GM19025 (cell line): ENCODE results near the gene CPNE7.
"Not testable (repeated sequence)": the region's sequence is repeated elsewhere in the genome, so short reads cannot be mapped to it uniquely, and the experiment has no call there.

Experiments
- ATAC-seq: cut with Tn5 transposase; IDR thresholded peaks from one replicate; pipeline ENCODE4 v1.9.1; 2021; ENCODE audit warnings: mild to moderate bottlenecking, low read depth, moderate library complexity; ENCODE audit not compliant: unreplicated experiment

Gene CPNE7

DNA sequence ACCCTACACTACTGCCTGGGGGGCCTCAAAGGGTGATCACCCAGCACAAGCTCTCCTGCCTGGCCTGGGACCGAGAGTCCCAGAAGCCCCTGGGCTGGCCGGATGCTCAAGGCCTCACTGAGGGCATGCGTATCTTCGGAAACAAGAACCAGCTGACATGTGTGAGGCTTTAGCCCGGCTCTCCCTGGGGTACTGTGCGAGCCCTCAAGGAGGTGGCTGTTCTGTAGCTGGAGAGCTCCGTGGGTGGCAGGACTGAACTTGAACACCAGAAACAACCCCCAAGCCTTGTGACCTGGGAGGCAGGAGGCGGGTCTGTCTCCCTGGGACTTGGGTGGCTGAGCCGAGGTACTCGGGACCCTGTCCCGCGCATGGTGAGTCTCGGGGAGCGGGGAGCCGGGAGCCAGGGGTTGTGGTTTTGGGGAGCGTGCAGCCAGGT, 44.9 kb downstream of the CPNE7 start:
- ATAC-seq: no peak

DNA sequence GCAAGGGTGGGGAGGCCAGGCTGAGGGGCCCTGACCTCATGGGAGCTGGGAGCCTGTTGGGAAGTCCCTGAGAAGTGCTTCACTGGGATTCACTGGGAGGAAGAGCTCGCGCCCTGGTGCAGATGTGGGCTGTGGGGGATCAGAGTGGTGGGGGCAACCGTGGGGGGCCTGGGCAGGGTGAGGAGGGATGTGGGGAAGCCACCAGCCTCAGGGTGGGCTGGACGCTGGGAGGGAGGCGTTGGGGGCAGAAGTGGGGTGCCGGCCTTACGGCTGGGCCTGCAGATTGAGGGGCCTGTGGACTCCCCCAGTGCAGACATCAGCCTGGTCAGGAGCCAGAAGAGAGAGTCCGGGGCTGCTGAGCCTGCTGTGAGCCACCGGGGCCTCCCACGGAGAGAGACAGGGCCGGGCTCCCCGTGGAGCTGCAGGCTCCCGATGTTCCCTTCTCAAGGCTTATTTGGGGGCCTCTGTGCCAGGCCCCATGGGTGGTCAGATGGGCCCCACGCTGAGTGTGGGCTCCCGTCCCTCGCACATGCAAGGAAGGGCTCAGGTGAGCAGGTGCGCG, 45.7 kb downstream of the CPNE7 start:
- no peak for ATAC-seq

DNA sequence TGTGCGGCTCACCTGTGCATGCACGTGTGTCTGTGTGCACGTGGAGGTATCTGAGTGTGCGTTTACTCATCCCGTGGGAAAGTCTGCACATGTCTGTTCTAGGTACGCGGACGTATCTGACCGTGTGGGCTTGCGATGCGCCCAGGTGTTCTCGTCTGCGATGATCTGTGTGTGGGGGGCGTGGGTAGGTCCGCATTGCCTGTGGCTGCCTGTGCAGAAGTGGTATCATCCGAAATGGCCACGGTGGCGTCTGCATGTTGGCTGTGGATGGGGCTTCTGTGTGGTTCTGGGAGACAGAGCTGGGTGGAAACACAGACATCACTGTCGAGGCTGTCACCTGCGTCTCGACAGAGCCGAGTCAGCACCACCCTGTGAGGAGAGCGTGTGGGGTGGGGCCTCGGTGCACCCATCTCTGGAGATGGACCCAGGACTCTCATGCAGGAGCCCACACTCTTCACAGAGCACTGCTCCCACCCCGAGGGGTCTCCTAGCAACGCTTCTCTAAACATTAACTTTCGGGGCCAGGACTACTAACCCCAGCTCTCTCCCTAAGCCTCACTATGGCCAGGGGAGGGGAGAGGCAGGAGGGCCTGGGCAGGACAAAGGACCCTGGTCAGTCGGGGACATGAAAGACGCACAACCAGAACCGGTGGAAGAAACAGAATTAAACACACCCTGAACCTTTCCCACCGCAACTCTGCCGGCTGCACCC, 46.3 kb downstream of the CPNE7 start:
- ATAC-seq: no peak

DNA sequence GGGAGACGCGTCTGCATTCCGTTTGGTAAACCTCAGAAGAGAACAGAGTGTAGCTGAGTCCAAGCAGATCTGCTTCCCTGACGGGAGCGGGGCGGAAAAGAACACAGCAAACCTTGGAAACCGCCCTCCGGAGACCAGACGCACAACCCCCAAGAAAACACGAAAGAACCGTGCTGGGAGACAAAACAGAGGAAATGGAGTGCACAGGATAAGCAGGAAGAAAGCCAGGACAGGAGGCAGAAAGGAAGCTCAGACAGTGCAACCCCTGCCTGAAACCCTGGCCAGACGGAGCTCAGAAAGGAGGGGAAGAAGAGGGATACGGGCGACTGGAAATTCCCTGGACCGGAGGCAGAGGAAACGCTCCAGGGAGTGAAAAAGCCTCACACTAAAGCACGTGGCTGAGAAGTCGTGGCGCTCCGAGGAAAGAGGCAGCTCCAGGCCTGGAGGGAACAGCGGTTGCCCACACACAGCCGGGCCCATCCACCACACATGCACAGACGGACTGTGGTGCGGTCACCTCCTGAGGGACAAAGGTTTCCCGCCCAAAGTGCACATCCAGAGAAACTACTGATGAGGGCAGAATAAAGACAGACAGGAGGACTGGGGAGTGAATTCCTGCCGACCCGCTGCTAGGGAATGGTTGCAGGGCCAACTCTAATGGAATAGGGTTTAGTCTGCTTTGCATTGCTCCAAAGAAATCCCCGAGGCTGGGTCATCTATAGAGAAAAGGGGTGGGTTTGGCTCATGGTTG, 48.1 kb downstream of the CPNE7 start:
- ATAC-seq: no peak

DNA sequence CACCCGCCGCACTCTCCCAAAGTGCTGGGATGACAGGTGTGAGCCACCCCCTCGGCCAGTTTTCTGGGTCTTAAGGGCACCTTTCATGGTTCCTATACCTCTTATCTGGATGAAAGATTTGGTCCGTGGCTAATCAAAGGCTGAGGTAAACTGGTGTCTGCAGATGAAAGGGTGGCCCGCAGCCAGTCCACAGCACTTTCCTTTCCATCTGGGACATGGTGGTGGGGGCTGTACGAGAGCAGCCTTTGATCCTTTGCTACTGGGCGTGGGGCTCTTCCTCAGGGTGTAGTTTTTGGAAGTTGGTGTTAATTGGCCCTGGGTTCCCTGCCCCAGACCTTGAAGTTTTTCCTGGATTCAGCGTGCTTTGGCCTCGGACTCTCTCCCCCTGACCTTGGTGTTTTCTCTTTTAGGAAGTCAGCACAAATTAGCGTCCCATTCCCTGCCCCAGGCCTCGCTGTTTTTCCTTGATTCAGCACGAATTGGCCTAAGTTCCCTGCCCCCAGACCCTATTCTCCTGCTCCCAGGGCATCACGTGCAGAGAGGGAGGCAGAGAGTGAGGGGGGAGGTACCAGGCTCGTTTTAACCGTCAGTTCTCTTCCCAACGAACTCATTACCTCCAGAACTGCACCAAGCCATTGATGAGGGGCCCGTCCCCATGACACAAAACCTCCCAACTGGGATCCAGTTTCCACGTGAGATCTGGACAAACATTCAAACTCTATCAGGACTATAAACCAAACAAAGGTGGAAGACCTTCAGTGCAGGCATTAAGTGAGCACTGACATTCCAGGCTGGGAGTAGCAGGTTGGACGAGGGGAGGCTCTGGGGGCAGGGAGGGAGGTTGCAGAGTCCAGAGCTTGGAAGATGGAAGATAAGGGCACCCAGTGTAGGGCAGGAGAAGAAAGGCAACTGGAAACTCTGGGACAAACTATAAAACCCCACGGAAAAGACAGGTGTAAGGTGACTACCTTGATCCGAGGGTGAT, 49.5 kb downstream of the CPNE7 start:
- no peak for ATAC-seq

DNA sequence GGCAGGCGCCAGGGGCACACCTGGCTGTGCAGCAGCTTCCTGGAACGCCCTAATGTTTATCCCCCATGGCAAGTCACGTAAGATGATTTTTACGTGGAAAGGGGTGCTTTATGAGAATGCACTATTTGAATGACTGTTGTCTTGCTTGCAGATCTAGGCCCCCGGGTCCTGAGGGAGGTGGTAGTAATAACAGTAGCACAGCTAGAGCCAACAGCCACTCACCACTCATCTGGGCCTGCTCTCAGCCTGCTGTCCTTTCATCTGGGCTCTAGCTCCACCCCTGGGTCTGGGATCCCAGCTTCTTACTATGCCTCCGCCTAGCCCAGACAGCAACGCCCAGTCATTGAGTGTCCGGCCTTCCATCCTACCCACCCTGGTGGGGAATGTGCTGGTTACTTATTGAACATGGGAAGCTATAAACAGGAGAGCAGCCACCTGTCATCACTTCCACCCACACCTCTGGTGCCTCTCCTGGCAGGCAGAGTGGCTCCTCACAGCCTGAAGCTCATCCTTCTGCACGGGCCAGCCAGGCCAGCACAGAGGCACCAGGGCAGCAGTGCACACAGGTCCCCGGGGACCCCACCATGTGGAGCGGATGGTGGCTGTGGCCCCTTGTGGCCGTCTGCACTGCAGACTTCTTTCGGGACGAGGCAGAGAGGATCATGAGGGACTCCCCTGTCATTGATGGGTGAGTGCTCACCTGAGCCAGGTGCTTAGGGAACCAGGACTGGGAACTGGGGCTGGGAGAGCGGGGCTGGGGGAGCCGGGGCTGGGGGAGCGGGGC, 54.5 kb downstream of the CPNE7 start:
- no peak for ATAC-seq

DNA sequence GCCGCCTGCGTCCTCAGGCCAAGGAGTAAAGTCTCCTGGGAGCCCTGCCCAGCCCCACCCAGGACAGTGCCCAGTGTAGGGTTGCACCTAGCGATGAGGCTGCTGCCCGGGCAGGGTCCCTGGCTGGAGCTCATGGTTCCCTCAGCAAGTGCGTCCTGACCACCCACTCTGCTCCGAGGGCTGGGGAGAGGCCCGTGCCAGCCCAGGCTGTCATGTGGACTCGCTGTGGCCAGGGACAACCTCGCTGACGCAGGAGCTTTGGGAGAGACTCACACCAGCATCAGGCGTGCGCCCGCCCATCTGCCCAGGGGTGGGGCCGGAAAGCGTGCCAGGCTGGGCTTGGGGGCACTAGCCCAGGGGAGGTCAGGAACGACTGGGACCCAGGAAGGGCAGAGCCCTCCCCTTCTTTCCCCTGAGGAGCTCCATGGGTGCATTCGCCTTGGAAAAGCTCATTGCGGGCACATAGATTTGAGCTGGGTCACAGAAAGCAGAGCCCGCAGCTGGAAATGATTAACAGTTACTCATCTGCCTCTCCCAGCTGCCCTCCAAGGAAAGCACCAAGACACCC, 57.6 kb downstream of the CPNE7 start:
- ATAC-seq: no peak

DNA sequence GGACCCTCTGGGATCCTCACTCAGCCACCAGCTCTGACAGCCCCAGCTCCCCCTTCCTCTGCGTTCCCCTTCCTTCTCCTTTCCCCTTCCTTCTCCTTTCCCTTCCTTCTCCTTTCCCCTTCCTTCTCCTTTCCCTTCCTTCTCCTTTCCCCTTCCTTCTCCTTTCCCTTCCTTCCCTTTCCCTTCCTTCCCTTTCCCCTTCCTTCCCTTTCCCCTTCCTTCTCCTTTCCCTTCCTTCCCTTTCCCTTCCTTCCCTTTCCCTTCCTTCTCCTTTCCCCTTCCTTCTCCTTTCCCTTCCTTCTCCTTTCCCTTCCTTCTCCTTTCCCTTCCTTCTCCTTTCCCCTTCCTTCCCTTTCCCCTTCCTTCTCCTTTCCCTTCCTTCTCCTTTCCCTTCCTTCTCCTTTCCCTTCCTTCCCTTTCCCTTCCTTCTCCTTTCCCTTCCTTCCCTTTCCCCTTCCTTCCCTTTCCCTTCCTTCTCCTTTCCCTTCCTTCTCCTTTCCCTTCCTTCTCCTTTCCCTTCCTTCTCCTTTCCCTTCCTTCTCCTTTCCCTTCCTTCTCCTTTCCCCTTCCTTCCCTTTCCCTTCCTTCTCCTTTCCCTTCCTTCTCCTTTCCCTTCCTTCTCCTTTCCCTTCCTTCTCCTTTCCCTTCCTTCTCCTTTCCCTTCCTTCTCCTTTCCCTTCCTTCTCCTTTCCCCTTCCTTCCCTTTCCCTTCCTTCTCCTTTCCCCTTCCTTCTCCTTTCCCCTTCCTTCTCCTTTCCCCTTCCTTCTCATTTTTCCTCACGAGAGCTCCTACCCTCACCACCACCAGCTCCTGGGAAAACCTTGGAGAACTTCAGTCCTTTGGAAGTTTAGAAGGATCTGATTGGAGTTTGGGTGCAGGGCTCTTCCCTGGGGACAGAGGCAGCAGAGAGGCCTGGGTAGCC, 59.2 kb downstream of the CPNE7 start:
- not testable (repeated sequence) for ATAC-seq

DNA sequence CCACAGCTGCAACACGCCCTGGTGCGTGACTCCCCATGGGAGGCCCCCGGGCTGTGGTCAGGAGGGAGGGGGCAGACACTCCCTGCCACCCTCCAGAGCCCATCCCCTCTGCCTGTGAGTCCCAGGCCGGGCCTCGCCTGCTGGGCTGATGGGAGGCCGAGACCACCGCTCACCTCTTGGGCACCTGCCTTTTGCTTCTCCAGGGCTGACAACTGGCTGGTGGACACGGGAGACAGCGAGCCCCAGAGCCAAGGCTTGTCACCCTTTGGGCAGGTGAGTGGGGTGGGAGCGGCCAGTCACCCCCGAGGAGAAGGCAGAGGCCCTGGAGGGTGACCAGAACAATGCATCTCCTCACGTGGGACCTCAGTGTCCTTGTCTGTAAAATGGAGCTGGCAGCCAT, 61.1 kb downstream of the CPNE7 start:
- no peak for ATAC-seq

DNA sequence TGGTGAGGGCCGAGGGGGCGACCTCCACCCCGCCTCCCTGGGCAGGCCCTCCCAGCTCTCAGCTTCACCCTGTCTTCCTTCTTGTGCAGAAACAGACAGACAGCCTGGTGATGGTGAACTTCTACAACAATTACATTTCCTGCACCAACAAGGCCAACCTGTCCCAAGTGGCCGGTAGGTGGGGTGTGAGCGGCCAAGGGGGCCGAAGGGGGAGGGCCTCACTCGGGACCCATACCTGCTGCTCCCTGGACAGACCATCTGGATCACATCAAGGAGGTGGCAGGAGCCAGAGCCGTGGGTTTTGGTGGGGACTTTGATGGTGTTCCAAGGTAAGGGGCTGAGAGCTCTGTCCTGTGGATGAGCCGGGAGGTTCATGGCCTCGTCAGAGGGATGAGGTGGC, 61.8 kb downstream of the CPNE7 start:
- no peak for ATAC-seq

DNA sequence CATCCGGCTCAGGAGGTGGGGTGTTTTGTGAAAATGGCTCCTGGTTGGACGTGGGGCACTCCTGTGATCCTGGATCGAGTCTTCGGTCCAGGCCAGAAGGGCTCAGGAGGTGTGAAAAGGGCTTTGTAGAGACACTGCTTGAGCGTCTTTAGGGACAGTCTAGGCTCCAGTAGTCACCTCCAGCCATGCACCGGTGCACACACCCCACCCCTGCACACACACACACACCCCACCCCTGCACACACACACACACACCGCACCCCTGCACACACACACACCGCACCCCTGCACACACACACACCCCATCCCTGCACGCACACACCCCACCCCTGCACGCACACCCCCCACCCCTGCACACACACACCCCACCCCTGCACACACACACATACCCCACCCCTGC, 62.9 kb downstream of the CPNE7 start:
- ATAC-seq: no peak

DNA sequence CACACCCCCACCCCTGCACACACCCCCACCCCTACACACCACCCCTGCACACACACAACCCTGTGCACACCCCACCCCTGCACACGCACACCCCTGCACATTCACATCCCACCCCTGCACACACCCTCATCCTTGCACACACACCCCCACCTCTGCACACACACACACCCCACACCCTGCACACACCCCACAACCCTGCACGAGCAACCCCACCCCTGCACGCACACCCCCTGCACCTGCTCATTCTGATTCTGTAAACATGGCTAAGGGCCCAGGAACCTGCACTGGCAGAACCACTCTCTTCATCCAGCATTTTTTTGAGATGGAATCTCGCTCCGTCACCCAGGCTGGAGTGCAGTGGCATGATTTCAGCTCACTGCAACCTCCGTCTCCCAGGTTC, 63.8 kb downstream of the CPNE7 start:
- ATAC-seq: no peak

DNA sequence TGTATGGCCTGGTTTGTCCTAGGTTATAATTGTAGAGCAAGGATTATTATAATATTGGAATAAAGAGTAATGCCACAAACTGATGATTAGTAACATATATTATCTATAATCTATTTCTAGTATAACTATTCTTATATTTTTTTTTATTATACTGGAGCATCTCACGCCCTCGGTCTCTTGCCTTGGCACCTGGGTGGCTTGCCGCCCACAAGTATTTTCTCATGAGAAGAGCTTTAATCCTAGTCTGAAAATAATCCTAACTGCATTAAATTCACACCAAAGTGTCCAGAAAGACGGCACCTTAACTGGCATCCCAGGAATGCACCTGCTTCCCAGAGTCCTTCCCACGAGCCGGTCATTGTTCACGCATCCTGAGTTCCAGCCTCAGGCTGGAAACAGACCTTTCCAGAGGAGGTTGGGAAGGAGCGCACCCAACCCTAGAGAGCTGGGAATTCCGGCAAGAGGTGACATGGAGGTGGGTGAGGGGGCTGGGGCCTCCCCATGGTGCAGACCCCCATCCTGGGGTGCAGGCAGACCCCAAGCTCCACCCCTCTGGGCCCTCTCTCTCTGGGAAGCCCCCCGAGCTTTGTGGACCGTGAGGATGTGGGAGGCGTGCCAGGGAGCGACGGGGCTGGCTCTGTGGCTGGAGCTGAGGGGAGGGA, 66.0 kb downstream of the CPNE7 start:
- ATAC-seq: no peak

DNA sequence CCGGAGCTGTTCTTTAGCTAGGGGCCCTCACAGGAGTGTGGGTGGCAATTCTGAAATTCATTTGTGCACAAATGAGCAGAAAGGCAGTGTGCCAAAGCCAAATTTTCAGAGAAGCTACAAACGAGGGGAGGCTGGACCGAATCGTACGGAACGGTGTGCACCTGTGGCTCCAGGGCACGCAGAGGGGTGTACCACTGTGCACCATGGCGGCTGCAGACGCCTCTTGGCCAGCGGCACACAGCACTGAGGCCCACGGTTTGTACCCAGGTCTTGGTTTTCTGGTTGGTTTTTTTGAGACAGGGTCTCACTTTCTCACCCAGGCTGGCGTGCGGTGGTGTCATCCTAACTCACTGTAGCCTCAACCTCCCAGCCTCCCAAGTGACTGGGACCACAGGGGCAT, 67.0 kb downstream of the CPNE7 start:
- ATAC-seq: no peak

DNA sequence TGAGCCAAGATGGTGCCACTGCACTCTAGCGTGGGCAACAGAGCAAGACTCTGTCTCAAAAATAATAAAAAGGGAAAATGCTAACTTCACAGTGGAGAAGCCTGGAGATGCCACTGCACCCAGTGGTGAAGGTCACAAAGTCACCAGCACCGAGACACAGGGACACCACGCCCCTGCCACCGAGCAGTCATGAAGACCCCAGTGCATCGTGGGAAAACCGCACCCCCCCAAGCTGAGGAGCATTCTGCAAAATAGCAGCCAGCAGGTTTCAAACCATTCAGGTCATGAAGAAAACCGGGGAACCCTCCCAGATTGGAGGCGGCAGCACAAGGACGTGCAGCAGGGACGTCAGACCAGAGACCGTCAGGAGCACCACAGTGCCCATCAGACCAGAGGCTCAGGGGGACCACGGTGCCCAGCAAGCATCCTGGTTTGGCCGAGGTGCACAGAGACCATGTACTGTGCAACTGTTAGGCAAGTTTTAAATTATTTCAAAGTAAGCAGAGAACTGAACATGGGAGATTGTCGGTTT, 68.3 kb downstream of the CPNE7 start:
- ATAC-seq: no peak

DNA sequence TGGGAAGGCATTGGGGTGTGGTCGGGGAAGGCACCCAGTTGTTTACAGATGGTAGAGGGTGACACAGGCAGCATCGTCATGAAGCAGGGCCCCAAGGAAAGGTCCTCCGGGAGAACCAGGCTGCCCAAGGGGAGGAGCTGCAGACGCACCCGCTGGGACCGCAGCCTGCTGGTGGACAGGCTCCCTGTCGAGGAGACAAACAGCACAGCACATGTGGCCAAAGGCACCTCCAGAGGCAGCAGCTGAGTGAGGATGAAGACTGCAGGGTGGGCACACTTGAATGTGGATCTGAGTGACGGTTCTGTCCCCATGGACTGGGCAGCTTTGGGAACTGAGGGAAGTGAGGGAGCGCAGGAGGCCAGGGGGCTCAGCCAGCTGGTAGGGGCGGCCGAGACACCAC, 69.6 kb downstream of the CPNE7 start:
- no peak for ATAC-seq

DNA sequence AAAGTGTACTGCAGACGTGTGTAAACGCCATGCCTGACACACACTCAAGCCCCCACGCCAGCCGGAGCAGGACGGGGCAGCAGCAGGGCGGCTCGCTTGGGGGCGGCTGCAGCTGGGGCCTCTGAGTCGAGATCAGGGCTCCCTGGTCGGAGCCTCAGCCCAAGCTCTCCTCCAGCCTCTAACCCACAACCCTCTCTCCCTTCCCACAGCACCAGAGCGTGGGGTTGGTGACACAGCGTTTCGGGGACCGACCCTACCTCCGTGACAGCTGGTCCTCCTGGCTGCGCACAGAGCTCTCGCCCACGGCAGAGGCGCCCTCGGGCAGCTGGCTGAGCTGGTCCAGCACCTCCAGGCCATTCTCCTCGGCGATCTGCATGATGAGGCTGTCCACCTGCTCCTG, 70.7 kb downstream of the CPNE7 start:
- ATAC-seq: no peak
